ENCODE results near the gene ZPR1.

Gene ZPR1

DNA sequence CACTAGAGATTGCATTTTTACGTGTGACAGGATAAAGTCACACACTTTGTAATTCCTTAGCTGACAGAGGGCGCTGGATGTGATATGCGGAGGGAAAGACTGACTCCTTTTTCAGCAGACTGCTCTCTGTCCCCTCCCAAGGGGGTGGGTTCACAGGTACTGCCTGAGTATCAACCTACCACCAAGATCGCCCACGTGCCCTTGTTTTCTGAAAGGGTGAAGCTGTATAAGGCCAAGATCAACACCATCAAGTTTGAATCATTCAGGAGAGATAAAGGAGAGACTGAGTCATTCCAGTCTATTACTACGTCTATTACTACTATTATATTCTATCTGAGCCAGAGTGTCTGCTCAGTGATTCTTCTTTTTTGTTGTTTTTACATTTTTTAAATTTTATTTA is 45.7 kb downstream of the ZPR1 start:
- H2AFZ ChIP-seq (ENCODE audit: low read depth, low read length, severe bottlenecking): no peak overlapping the region
- H3K79me2 ChIP-seq (ENCODE audit: insufficient read depth, low read length): no peaks in the 10 kb centered on the region
- H3K9me3 ChIP-seq (ENCODE audit: insufficient read depth, low read length): no peaks in the 10 kb centered on the region
- TF ChIP-seq EZH2phosphoT487 (conservative IDR thresholded peaks at IDR 0.05; ENCODE audit: low read length) (no peak), CTCF (IDR thresholded peaks at IDR 0.05; ENCODE audit: insufficient read depth, low read length, poor library complexity, severe bottlenecking) (no peak)
- no peaks in the 10 kb centered on the region; the same call in 1 of the 2 replicates for H3K36me3 ChIP-seq (ENCODE audit: low read length)
- no peaks in the 10 kb centered on the region for H3K27me3 ChIP-seq (ENCODE audit: low read length)
- no peak overlapping the region for H3K27ac ChIP-seq (ENCODE audit: low read depth, low read length)
- no peak overlapping the region for H3K4me2 ChIP-seq (ENCODE audit: low read depth, low read length, poor library complexity, severe bottlenecking)
- no peaks in the 10 kb centered on the region for H3K9me2 ChIP-seq (replicated peaks; ENCODE audit: insufficient read depth, low read length)
- H4K20me1 ChIP-seq (ENCODE audit: low read depth, low read length): no peaks in the 10 kb centered on the region
- no peaks in the 10 kb centered on the region; the same call in 1 of the 2 replicates for H3F3A ChIP-seq (ENCODE audit: insufficient read depth)
- no peak overlapping the region for H3K9ac ChIP-seq (ENCODE audit: low read length)
- no peak overlapping the region for H3K4me3 ChIP-seq (ENCODE audit: insufficient read depth, low read length, poor library complexity, severe bottlenecking)

DNA sequence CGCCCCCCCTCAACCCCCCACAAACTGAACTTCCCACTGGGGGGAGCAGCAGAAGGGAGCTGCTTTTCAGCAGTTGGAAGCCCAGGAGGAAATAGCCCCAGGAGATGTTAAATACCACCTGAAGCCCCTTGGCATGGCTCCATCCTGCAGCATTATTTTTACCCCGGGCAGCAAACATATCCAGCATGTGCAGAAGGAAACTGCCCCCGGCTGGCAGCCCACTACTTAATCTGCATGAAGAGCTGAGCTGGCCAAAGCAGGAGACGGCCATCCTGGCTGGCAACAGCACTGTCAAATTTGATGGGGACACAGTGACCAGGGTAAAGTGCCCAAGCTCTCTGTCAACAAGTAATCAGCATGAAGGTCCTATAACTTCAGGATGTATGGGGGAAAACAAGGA is 47.1 kb downstream of the ZPR1 start:
- Histone ChIP-seq H3K27me3 (ENCODE audit: low read length) (no peaks in the 10 kb centered on the region), H3F3A (ENCODE audit: insufficient read depth) (no peaks in the 10 kb centered on the region; the same call in 1 of the 2 replicates), H3K9me2 (replicated peaks; ENCODE audit: insufficient read depth, low read length) (no peaks in the 10 kb centered on the region), H3K79me2 (ENCODE audit: insufficient read depth, low read length) (no peaks in the 10 kb centered on the region), H2AFZ (ENCODE audit: low read depth, low read length, severe bottlenecking) (no peak overlapping the region), H3K9ac (ENCODE audit: low read length) (no peak overlapping the region), H3K4me3 (ENCODE audit: insufficient read depth, low read length, poor library complexity, severe bottlenecking) (no peak overlapping the region), H3K36me3 (ENCODE audit: low read length) (no peaks in the 10 kb centered on the region), H3K27ac (ENCODE audit: low read depth, low read length) (no peak overlapping the region), H3K4me2 (ENCODE audit: low read depth, low read length, poor library complexity, severe bottlenecking) (no peak overlapping the region), H3K9me3 (ENCODE audit: insufficient read depth, low read length) (no peaks in the 10 kb centered on the region), H4K20me1 (ENCODE audit: low read depth, low read length) (no peaks in the 10 kb centered on the region)
- no peak for TF ChIP-seq EZH2phosphoT487 (conservative IDR thresholded peaks at IDR 0.05; ENCODE audit: low read length)
- TF ChIP-seq CTCF (IDR thresholded peaks at IDR 0.05; ENCODE audit: insufficient read depth, low read length, poor library complexity, severe bottlenecking): no peak

- H3F3A ChIP-seq (ENCODE audit: insufficient read depth): no peaks in the 10 kb centered on the region; the same call in 1 of the 2 replicates
- H3K9ac ChIP-seq (ENCODE audit: low read length): no peak overlapping the region
- no peaks in the 10 kb centered on the region for H3K9me3 ChIP-seq (ENCODE audit: insufficient read depth, low read length)
- no peaks in the 10 kb centered on the region for H3K27me3 ChIP-seq (ENCODE audit: low read length)
- H2AFZ ChIP-seq (ENCODE audit: low read depth, low read length, severe bottlenecking): no peak overlapping the region
- TF ChIP-seq CTCF (IDR thresholded peaks at IDR 0.05; ENCODE audit: insufficient read depth, low read length, poor library complexity, severe bottlenecking) (no peak), EZH2phosphoT487 (conservative IDR thresholded peaks at IDR 0.05; ENCODE audit: low read length) (no peak)
- no peaks in the 10 kb centered on the region for H3K36me3 ChIP-seq (ENCODE audit: low read length)
- H3K27ac ChIP-seq (ENCODE audit: low read depth, low read length): no peak overlapping the region
- no peaks in the 10 kb centered on the region for H4K20me1 ChIP-seq (ENCODE audit: low read depth, low read length)
- no peaks in the 10 kb centered on the region for H3K79me2 ChIP-seq (ENCODE audit: insufficient read depth, low read length)
- H3K4me2 ChIP-seq (ENCODE audit: low read depth, low read length, poor library complexity, severe bottlenecking): no peak overlapping the region
- no peaks in the 10 kb centered on the region for H3K9me2 ChIP-seq (replicated peaks; ENCODE audit: insufficient read depth, low read length)
- H3K4me3 ChIP-seq (ENCODE audit: insufficient read depth, low read length, poor library complexity, severe bottlenecking): no peak overlapping the region
These were observed 48.8 kb downstream of the ZPR1 start for GRCh38 chr11:116738975-116739374.

Data from SU-DHL-6 (cell line).